Measurements from ENCODE around the gene ZNRF3.
"Not testable (repeated sequence)": the region's sequence is repeated elsewhere in the genome, so short reads cannot be mapped to it uniquely, and the experiment has no call there.

ZNRF3 gene

GRCh38 chr22:29016067-29016938, 132.9 kb downstream of the ZNRF3 start:
- DNase-seq, result no peak

- DNase-seq, result no peak
Measured at GRCh38 chr22:29018293-29019189, 135.2 kb downstream of the ZNRF3 start.

GRCh38 chr22:29022101-29022817, 138.9 kb downstream of the ZNRF3 start:
- DNase-seq, result no peak

GRCh38 chr22:29023172-29023796, 139.9 kb downstream of the ZNRF3 start:
- DNase-seq, result no peak

GRCh38 chr22:29026579-29026978, 143.2 kb downstream of the ZNRF3 start:
- DNase-seq, result no peak

- DNase-seq, result no peak
Measured at GRCh38 chr22:29028468-29028867, 145.1 kb downstream of the ZNRF3 start.

GRCh38 chr22:29029202-29030000, 146.0 kb downstream of the ZNRF3 start:
- DNase-seq, result no peak

GRCh38 chr22:29030016-29030617, 146.7 kb downstream of the ZNRF3 start:
- no peak for DNase-seq

- peak; percentile 48 for DNase-seq
Measured at GRCh38 chr22:29030618-29031226, 147.3 kb downstream of the ZNRF3 start.

GRCh38 chr22:29031227-29032011, 148.0 kb downstream of the ZNRF3 start:
- DNase-seq, result no peak

GRCh38 chr22:29032014-29032475, 148.7 kb downstream of the ZNRF3 start:
- DNase-seq, result no peak

GRCh38 chr22:29032584-29032983, 149.2 kb downstream of the ZNRF3 start:
- DNase-seq, result no peak

GRCh38 chr22:29037340-29037932, 154.1 kb downstream of the ZNRF3 start:
- no peak for DNase-seq

- DNase-seq, result no peak
Measured at GRCh38 chr22:29039148-29039547, 155.8 kb downstream of the ZNRF3 start.

- not testable (repeated sequence) for DNase-seq
Measured at GRCh38 chr22:29039684-29040083, 156.3 kb downstream of the ZNRF3 start.

GRCh38 chr22:29040385-29041275, 157.3 kb downstream of the ZNRF3 start:
- DNase-seq, result no peak

- no peak for DNase-seq
Measured at GRCh38 chr22:29041408-29041807, 158.0 kb downstream of the ZNRF3 start.

GRCh38 chr22:29043906-29044575, 160.7 kb downstream of the ZNRF3 start:
- DNase-seq, result no peak
